Measurements from ENCODE around the gene PCDHGB7.

DNA sequence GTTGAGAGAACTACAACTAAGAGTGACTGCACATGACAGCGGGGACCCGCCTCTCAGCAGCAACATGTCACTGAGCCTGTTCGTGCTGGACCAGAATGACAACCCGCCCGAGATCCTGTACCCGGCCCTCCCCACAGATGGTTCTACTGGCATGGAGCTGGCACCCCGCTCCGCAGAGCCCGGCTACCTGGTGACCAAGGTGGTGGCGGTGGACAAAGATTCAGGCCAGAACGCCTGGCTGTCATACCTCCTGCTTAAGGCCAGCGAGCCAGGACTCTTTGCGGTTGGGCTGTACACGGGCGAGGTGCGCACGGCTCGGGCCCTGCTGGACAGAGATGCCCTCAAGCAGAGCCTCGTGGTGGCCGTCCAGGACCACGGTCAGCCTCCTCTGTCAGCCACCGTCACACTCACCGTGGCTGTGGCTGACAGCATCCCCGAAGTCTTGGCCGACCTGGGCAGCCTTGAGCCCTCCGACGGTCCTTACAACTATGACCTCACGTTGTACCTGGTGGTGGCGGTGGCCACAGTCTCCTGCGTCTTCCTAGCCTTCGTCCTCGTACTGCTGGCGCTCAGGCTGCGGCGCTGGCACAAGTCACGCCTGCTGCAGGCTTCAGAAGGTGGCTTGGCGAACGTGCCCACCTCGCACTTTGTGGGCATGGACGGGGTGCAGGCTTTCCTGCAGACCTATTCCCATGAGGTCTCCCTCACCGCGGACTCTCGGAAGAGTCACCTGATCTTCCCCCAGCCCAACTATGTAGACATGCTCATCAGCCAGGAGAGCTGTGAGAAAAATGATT, 32.8 kb upstream of the PCDHGB7 start:
- TF ChIP-seq, protein P1, sequence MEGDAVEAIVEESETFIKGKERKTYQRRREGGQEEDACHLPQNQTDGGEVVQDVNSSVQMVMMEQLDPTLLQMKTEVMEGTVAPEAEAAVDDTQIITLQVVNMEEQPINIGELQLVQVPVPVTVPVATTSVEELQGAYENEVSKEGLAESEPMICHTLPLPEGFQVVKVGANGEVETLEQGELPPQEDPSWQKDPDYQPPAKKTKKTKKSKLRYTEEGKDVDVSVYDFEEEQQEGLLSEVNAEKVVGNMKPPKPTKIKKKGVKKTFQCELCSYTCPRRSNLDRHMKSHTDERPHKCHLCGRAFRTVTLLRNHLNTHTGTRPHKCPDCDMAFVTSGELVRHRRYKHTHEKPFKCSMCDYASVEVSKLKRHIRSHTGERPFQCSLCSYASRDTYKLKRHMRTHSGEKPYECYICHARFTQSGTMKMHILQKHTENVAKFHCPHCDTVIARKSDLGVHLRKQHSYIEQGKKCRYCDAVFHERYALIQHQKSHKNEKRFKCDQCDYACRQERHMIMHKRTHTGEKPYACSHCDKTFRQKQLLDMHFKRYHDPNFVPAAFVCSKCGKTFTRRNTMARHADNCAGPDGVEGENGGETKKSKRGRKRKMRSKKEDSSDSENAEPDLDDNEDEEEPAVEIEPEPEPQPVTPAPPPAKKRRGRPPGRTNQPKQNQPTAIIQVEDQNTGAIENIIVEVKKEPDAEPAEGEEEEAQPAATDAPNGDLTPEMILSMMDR (IDR thresholded peaks at IDR 0.05), result no peak
- TF ChIP-seq POLR2A (IDR thresholded peaks at IDR 0.05), result no peak

Measured in uterus (tissue), 2 donors.